ENCODE results near the gene PNPLA7.

DNA sequence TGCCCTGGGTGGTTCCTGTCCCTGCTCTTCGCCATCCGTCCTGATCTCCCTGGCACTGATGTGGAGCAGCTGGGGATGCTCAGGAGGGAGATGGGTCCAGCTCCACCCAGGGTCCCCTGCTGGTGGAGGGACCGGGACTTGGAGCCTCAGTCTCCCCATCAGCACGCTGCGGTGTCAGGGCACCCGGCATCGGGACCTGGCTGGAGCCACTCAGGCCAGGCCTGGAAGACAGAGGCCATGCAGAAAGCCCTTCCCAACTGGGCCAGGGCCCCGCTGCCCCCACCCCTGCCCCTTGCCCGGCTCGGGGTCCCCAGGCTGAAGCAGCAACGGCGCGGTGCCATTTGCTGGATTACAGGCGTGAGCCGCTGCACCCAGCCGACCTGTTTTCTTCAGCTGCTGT, 50.8 kb downstream of the PNPLA7 start:
- no peak for TF ChIP-seq CTCF (conservative IDR thresholded peaks at IDR 0.05 in 1 of 2, IDR thresholded peaks at IDR 0.05 in 1 of 2; ENCODE audit: extremely low read depth in 1 of 2, insufficient read depth in 1 of 2, low read depth in 1 of 2, low read length in 2 of 2)
- no peak for TF ChIP-seq EZH2 (IDR thresholded peaks at IDR 0.05; ENCODE audit: borderline replicate concordance, low read length)

All from mammary epithelial cell (primary cell).